Erythroblast (primary cell): Measurements from ENCODE around the gene KCTD10.

Experiments
- GATA1 ChIP-seq: IDR thresholded peaks from 2 replicates; pipeline ENCODE4 v1.6.1; 2011; ENCODE audit warnings: low read depth, mild to moderate bottlenecking, control low read depth, low read length, moderate library complexity
- POLR2A ChIP-seq: IDR thresholded peaks from 2 replicates; pipeline ENCODE4 v1.6.1; 2011; ENCODE audit warnings: mild to moderate bottlenecking, low read length

- TF ChIP-seq POLR2A: peak; percentile 83
- no peak for TF ChIP-seq GATA1
Observed at GRCh38 chr12:109477185-109477962, at the start of gene KCTD10, which contains the start of gene UBE3B.
